Keratinocyte (primary cell): ENCODE data around the gene DIAPH3.

Experiments
- EZH2 ChIP-seq: IDR thresholded peaks from one replicate; pipeline ENCODE4 v1.6.1; 2012; ENCODE audit warnings: inconsistent platforms, mild to moderate bottlenecking, low read length, moderate library complexity
- TF ChIP-seq, protein P1 (sequence below), 3 experiments: IDR thresholded peaks in 1 of 3; conservative IDR thresholded peaks in 1 of 3; optimal IDR thresholded peaks in 1 of 3; 2 replicates in 2 of 3; 3 replicates in 1 of 3; pipeline versions ENCODE3 to v1.5.1; 2011; ENCODE audit warnings: low read length in 3 of 3, mild to moderate bottlenecking in 3 of 3, moderate library complexity in 2 of 3, control low read depth in 1 of 3, inconsistent platforms in 1 of 3; ENCODE audit not compliant: insufficient read depth in 2 of 3; ENCODE audit errors: extremely low read depth in 1 of 3

DNA sequence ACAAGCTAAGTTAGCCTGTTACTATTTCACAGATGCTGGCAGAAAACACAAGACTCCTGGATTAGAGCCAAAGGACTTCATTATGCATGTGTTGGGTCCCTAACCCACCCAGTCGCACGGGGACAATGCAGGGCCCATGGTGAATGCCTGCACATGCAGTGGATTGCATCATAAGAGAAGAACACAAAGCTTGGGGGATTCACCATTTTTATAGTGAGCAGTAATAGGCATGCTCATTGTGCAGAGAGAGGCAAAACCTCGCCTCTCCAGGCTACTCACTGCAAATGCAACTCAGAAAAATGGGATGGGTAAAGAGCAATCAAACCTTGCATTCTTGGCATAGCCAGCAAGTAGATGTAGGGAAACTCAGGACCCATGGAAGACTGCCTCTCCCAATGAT lies 115.8 kb downstream of the DIAPH3 start:
- TF ChIP-seq, protein P1, sequence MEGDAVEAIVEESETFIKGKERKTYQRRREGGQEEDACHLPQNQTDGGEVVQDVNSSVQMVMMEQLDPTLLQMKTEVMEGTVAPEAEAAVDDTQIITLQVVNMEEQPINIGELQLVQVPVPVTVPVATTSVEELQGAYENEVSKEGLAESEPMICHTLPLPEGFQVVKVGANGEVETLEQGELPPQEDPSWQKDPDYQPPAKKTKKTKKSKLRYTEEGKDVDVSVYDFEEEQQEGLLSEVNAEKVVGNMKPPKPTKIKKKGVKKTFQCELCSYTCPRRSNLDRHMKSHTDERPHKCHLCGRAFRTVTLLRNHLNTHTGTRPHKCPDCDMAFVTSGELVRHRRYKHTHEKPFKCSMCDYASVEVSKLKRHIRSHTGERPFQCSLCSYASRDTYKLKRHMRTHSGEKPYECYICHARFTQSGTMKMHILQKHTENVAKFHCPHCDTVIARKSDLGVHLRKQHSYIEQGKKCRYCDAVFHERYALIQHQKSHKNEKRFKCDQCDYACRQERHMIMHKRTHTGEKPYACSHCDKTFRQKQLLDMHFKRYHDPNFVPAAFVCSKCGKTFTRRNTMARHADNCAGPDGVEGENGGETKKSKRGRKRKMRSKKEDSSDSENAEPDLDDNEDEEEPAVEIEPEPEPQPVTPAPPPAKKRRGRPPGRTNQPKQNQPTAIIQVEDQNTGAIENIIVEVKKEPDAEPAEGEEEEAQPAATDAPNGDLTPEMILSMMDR (optimal IDR thresholded peaks at IDR 0.05 in 1 of 3, IDR thresholded peaks at IDR 0.05 in 1 of 3, conservative IDR thresholded peaks at IDR 0.05 in 1 of 3; ENCODE audit: extremely low read depth in 1 of 3, insufficient read depth in 2 of 3, low read length in 3 of 3) = no peak
- no peak for TF ChIP-seq EZH2
